ENCODE measurements around the gene EFNA2. TPM values are rescaled to one million over a fixed set of nuclear protein-coding genes. Genes with fewer than 3 reads are reported as not detected.

The EFNA2 gene
- total RNA-seq, 4 donors from 2014 or later, result not detected

DNA sequence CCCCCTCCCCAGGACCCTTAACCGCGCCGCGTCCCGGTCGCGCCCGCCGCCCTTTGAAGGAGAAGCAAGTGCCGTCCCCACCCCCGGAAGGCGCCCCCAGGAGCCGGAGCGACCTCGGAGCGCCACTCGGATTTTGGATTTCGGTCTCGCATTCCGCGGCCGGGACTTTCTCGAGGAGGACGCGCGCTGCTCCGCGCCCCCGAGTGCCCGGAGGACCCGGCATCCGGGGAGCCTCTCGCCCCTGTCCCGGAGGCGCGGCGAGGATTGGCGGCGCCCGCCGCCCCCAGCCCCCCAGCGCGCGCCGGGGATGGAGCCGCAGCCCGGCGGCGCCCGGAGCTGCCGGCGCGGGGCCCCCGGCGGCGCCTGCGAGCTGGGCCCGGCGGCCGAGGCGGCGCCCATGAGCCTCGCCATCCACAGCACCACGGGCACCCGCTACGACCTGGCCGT lies 35.7 kb upstream of the EFNA2 start:
- Histone ChIP-seq H3K36me3 (peaks cover 14 to 41% (median 18%) of the 10 kb centered on the region in 3 donors), H3K4me1 (peaks cover 47 to 79% (median 59%) of the 10 kb centered on the region in 3 donors), H3K27ac (peak overlapping the region; percentile 98 to 100 (median 100)), H3K27me3 (no peaks in the 10 kb centered on the region), H3K4me3 (peak overlapping the region; percentile 73 to 98 (median 90)), H3K9me3 (no peaks in the 10 kb centered on the region)
- intact Hi-C loops (cut with DNase I), result no loop called here
- no CpG with 5 or more reads among the region's 67 CpGs for WGBS, 2 donors
- no peak for TF ChIP-seq POLR2A (IDR thresholded peaks at IDR 0.05)
- TF ChIP-seq, protein P1, sequence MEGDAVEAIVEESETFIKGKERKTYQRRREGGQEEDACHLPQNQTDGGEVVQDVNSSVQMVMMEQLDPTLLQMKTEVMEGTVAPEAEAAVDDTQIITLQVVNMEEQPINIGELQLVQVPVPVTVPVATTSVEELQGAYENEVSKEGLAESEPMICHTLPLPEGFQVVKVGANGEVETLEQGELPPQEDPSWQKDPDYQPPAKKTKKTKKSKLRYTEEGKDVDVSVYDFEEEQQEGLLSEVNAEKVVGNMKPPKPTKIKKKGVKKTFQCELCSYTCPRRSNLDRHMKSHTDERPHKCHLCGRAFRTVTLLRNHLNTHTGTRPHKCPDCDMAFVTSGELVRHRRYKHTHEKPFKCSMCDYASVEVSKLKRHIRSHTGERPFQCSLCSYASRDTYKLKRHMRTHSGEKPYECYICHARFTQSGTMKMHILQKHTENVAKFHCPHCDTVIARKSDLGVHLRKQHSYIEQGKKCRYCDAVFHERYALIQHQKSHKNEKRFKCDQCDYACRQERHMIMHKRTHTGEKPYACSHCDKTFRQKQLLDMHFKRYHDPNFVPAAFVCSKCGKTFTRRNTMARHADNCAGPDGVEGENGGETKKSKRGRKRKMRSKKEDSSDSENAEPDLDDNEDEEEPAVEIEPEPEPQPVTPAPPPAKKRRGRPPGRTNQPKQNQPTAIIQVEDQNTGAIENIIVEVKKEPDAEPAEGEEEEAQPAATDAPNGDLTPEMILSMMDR (IDR thresholded peaks at IDR 0.05), result no peak
- DNase-seq, result no peak

DNA sequence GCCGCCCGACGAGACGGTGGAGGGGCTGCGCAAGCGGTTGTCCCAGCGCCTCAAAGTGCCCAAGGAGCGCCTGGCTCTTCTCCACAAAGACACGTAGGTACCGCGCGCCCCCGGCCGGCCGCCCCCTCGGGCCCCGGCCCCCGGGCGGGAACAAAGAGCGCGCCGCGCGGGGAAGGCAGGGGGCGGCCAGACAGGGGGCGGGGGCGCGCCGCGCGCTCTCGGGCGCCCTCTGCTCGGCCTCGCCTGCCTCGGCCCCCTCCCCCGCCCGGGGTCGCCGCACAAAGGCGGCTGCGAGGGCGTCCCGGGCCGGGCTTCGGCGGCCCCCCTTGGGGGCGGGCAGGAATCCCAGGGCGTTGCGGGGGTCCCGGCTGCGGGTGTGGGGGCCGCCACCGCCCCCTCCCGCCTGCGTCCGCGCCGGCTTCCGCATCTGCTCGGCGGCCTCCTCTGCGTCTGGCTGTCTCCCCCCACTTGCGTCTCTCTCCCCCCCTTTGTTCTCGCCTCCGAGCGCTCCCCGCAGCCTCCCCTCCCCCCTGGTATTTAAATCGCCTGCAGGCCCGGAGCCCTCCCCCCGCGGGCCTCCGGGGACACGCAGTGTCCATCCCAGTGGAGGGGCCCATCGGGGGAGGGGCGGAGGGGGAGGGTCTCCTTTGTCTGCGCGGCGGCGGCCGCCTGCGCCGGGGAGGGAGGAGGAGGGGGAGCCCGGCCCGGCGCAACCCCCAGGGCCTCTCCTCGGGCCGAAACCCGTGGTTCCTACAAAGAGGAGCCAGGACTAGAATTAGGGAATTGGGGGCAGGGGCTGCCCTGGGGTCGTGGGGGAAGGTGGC lies 35.0 kb upstream of the EFNA2 start:
- Histone ChIP-seq H3K27ac (peak overlapping the region; percentile 98 to 100 (median 100)), H3K27me3 (no peaks in the 10 kb centered on the region), H3K9me3 (no peaks in the 10 kb centered on the region), H3K4me3 (peak overlapping the region; percentile 73 to 98 (median 90)), H3K4me1 (peaks cover 47 to 79% (median 59%) of the 10 kb centered on the region in 3 donors), H3K36me3 (peaks cover 21 to 47% (median 24%) of the 10 kb centered on the region in 3 donors)
- TF ChIP-seq, protein P1 (IDR thresholded peaks at IDR 0.05), result no peak
- no peak for TF ChIP-seq POLR2A (IDR thresholded peaks at IDR 0.05)
- no CpG with 5 or more reads among the region's 90 CpGs for WGBS, 2 donors
- intact Hi-C loops (cut with DNase I), result no loop called here
- DNase-seq, result no peak

DNA sequence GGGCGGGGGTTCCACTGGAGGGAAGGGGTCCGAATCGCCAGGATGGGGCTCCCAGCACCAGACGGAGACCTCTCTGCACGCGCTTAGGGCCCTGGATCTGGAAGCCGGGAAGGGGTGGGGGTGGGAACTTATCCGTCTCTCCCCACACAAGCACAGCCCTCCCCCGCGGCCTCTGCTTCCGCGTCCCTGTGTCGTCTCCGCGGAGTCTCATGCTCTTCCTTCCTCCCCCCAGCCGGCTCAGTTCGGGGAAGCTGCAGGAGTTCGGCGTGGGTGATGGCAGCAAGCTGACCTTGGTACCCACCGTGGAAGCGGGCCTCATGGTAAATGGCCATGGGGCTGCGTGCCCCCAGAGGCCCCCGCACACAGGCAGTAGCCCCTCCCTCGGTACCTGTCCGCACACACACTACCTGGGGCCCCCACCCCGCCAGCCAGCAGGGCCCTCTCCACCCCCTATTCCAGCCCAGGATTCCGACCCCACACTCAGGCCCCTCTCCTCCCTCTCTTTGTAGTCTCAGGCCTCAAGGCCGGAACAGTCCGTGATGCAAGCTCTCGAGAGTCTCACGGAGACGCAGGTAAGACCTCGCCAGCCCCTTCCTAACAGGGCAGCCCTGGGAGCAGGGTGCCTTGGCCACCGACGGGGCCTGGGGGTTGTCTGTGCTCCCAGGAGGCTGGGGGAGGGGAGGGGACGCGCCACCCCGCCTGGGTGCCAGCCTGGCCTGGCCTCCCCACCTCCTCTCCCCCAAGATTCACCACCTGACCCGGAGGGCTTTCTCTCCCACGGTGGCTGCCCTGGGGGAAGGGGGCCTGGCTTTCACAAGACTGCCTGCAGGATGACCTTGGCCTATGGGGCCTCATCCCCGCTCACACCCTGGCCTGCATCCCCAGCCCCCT lies 34.1 kb upstream of the EFNA2 start:
- intact Hi-C loops (cut with DNase I), result no loop called here
- peaks cover 27 to 56% (median 31%) of the 10 kb centered on the region in 3 donors for H3K36me3 ChIP-seq
- H3K27me3 ChIP-seq, result no peaks in the 10 kb centered on the region
- H3K4me1 ChIP-seq, result peaks cover 43 to 79% (median 54%) of the 10 kb centered on the region in 3 donors
- peak overlapping the region; percentile 98 to 100 (median 100) for H3K27ac ChIP-seq
- no peaks in the 10 kb centered on the region for H3K9me3 ChIP-seq
- H3K4me3 ChIP-seq, result peak overlapping the region; percentile 73 to 98 (median 90)
- TF ChIP-seq, protein P1 (IDR thresholded peaks at IDR 0.05), result peak in 1 of 6 experiments; percentile 2
- TF ChIP-seq POLR2A (IDR thresholded peaks at IDR 0.05), result peak in 1 of 4 donors; percentile 42
- DNase-seq, result peak; percentile 59
- 0% methylated on average over 4 to 24 of the region's 41 CpGs for WGBS, 2 donors

DNA sequence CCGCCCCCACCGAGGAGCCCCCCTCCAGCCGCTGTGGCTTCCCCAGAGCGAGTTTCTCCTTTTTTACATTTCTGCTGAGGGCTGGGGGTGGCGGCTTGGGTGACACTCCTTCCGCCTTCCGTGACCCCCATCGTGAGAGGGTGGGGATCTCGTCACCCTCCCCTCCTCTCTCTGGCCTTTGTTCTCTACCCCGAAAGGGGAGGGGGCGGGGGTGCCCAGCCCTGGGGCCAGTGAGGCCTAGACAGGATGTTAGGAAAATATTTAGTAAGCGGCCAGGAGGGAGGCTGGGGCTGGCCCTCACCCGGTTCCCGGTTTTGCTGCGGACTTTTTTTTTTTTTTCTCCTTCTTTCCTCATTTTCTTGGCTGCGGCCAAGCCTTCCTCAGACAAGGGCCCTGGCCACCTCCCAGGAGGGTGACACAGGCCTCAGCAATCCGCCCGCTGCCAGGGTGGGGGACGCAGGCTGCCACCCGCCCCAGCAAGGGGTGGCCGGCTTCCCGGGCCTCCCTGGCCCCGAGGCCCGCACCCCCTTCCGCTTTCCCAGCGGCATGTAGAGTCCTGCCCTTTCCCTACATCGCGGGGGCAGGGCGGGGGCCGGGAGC lies 33.4 kb upstream of the EFNA2 start:
- TF ChIP-seq, protein P1 (IDR thresholded peaks at IDR 0.05), result no peak
- peak in 2 of 4 donors; percentile 26 to 30 for TF ChIP-seq POLR2A (IDR thresholded peaks at IDR 0.05)
- DNase-seq, result peak; percentile 83
- Histone ChIP-seq H3K36me3 (peaks cover 35 to 64% (median 38%) of the 10 kb centered on the region in 3 donors), H3K27ac (peak overlapping the region; percentile 98 to 100 (median 100)), H3K9me3 (no peaks in the 10 kb centered on the region), H3K4me1 (peaks cover 50 to 79% (median 60%) of the 10 kb centered on the region in 3 donors), H3K4me3 (peak overlapping the region; percentile 73 to 98 (median 90)), H3K27me3 (no peaks in the 10 kb centered on the region)
- intact Hi-C loops (cut with DNase I), result no loop called here
- 1 to 3% methylated on average over 11 to 16 of the region's 30 CpGs for WGBS, 2 donors

Data from esophagus squamous epithelium (tissue), 5 donors.